H1 (cell line): ENCODE results near the gene LRCH1. TPM values are rescaled to one million over a fixed set of nuclear protein-coding genes. Genes with fewer than 3 reads are reported as not detected.

Experiments used
- CTCF ChIA-PET: fragments of 300-600 bp; sonication (Branson Sonifier 250); formaldehyde crosslinking; loops from one replicate; lab custom pipeline; 2021; ENCODE audit not compliant: partially characterized antibody; lab: Charles Lee
- POLR2A ChIA-PET: fragments of 300-600 bp; sonication (Branson Sonifier 250); formaldehyde crosslinking; loops from one replicate; lab custom pipeline; 2021; ENCODE audit warnings: inconsistent platforms; ENCODE audit not compliant: partially characterized antibody; lab: Charles Lee
- DNase-seq, 2 experiments: peaks; one replicate each; pipeline versions ENCODE4 v3.0.0 to v3.0.0-alpha.2; 2010 to 2022; ENCODE audit warnings: low spot score in 2 of 2, low read depth in 1 of 2, mixed read lengths in 1 of 2
- FAIRE-seq: peaks from 2 replicates; lab custom pipeline; 2011; peaks lifted over from hg19 to GRCh38; lab: Jason Lieb, UNC
- H2AFZ ChIP-seq: 2 replicates; pipeline ENCODE4 v1.8.1; 2012; ENCODE audit warnings: low read length, inconsistent platforms
- H2AK5ac ChIP-seq: 2 replicates; pipeline ENCODE4 v1.6.1; 2013; ENCODE audit warnings: low read depth, low read length
- H2BK120ac ChIP-seq: replicated peaks from 2 replicates; pipeline ENCODE3; 2013; ENCODE audit warnings: low read depth, low read length, inconsistent platforms
- H2BK12ac ChIP-seq: 2 replicates; pipeline ENCODE4 v1.6.1; 2013; ENCODE audit warnings: low read depth, low read length
- H2BK15ac ChIP-seq: 2 replicates; pipeline ENCODE4 v1.6.1; 2013; ENCODE audit warnings: low read length
- H2BK20ac ChIP-seq: 2 replicates; pipeline ENCODE4 v1.6.1; 2013; ENCODE audit warnings: low read length
- H2BK5ac ChIP-seq: 2 replicates; pipeline ENCODE4 v1.6.1; 2013; ENCODE audit warnings: low read depth, low read length
- H3K14ac ChIP-seq: 2 replicates; pipeline ENCODE4 v1.6.1; 2013; ENCODE audit warnings: inconsistent platforms; ENCODE audit not compliant: insufficient read length
- H3K18ac ChIP-seq: 2 replicates; pipeline ENCODE4 v1.6.1; 2013; ENCODE audit warnings: low read length; ENCODE audit errors: extremely low read depth
- H3K23ac ChIP-seq: 2 replicates; pipeline ENCODE4 v1.6.1; 2013; ENCODE audit warnings: inconsistent platforms; ENCODE audit not compliant: insufficient read length
- H3K23me2 ChIP-seq: 2 replicates; pipeline ENCODE4 v1.6.1; 2013; ENCODE audit warnings: low read depth, low read length
- H3K27ac ChIP-seq: 2 replicates; pipeline ENCODE4 v1.6.1; 2011; ENCODE audit warnings: low read depth, low read length, inconsistent platforms
- H3K27me3 ChIP-seq, 4 experiments: replicated peaks in 1 of 4; 1 replicate in 1 of 4; 2 replicates in 3 of 4; pipeline versions ENCODE4 v1.6.1 to v1.8.1; 2011 to 2013; ENCODE audit warnings: low read length in 3 of 4, mild to moderate bottlenecking in 3 of 4, inconsistent platforms in 2 of 4, mixed read lengths in 2 of 4, moderate library complexity in 1 of 4; ENCODE audit not compliant: control insufficient read depth in 3 of 4, insufficient read depth in 3 of 4; ENCODE audit errors: extremely low read depth in 1 of 4
- H3K36me3 ChIP-seq, 4 experiments: 2 replicates each; pipeline versions ENCODE4 v1.6.1 to v1.8.1; 2011 to 2013; ENCODE audit warnings: mild to moderate bottlenecking in 4 of 4, low read length in 3 of 4, moderate library complexity in 2 of 4, control low read depth in 1 of 4, inconsistent platforms in 1 of 4; ENCODE audit not compliant: insufficient read depth in 4 of 4, control insufficient read depth in 2 of 4
- H3K4ac ChIP-seq: replicated peaks from 2 replicates; pipeline ENCODE3; 2013; ENCODE audit warnings: low read length, low read depth, mixed read lengths, inconsistent platforms; ENCODE audit not compliant: insufficient read length
- H3K4me1 ChIP-seq, 4 experiments: replicated peaks in 1 of 4; 1 replicate in 1 of 4; 2 replicates in 3 of 4; pipeline versions ENCODE4 v1.6.1 to v1.8.1; 2011 to 2013; ENCODE audit warnings: low read length in 3 of 4, inconsistent platforms in 2 of 4, mixed read lengths in 1 of 4; ENCODE audit not compliant: insufficient read depth in 4 of 4, control insufficient read depth in 3 of 4
- H3K4me2 ChIP-seq, 2 experiments: 2 replicates each; pipeline versions ENCODE4 v1.6.1 to v1.8.1; 2011 to 2013; ENCODE audit warnings: low read depth in 2 of 2, low read length in 2 of 2, control low read depth in 1 of 2, inconsistent platforms in 1 of 2, mild to moderate bottlenecking in 1 of 2; ENCODE audit not compliant: insufficient read depth in 1 of 2
- H3K4me3 ChIP-seq, 4 experiments: fragments of 200-600, 300-600 bp in 1 of 4; sonication (generic), shearing (Covaris generic), sonication (Bioruptor Twin) in 1 of 4; 2 replicates each; pipeline versions ENCODE4 v1.5.1 to v1.8.1; 2011 to 2016; ENCODE audit warnings: low read length in 4 of 4, low read depth in 3 of 4, control low read depth in 2 of 4, inconsistent platforms in 2 of 4, mild to moderate bottlenecking in 2 of 4, mixed read lengths in 1 of 4, moderate library complexity in 1 of 4; ENCODE audit not compliant: insufficient read depth in 2 of 4; ENCODE audit errors: extremely low read depth in 1 of 4
- H3K56ac ChIP-seq: replicated peaks from 2 replicates; pipeline ENCODE3; 2013; ENCODE audit warnings: low read depth, mild to moderate bottlenecking, mixed read lengths, low read length, inconsistent platforms; ENCODE audit not compliant: insufficient read length
- H3K79me1 ChIP-seq: 2 replicates; pipeline ENCODE4 v1.6.1; 2013; ENCODE audit warnings: low read depth, low read length, control low read depth
- H3K79me2 ChIP-seq, 2 experiments: 2 replicates each; pipeline versions ENCODE4 v1.6.1 to v1.8.1; 2012 to 2013; ENCODE audit warnings: low read length in 2 of 2, mild to moderate bottlenecking in 2 of 2, inconsistent platforms in 1 of 2; ENCODE audit not compliant: insufficient read depth in 2 of 2, control insufficient read depth in 1 of 2
- H3K9ac ChIP-seq, 4 experiments: replicated peaks in 1 of 4; 1 replicate in 1 of 4; 2 replicates in 3 of 4; pipeline versions ENCODE4 v1.6.1 to v1.8.1; 2011 to 2013; ENCODE audit warnings: low read depth in 3 of 4, low read length in 3 of 4, control low read depth in 2 of 4, mild to moderate bottlenecking in 2 of 4, moderate library complexity in 2 of 4, inconsistent platforms in 1 of 4; ENCODE audit errors: extremely low read depth in 1 of 4
- H3K9me3 ChIP-seq, 2 experiments: 2 replicates each; pipeline versions ENCODE4 v1.6.1 to v1.8.1; 2012 to 2013; ENCODE audit warnings: mild to moderate bottlenecking in 2 of 2, moderate library complexity in 2 of 2, control low read depth in 1 of 2, inconsistent platforms in 1 of 2, low read depth in 1 of 2, low read length in 1 of 2, mixed read lengths in 1 of 2; ENCODE audit not compliant: insufficient read depth in 2 of 2
- H4K20me1 ChIP-seq, 2 experiments: replicated peaks in 1 of 2; 2 replicates each; pipeline versions ENCODE3 to v1.8.1; 2011 to 2013; ENCODE audit warnings: inconsistent platforms in 2 of 2, low read length in 2 of 2, mild to moderate bottlenecking in 1 of 2; ENCODE audit not compliant: insufficient read depth in 2 of 2, control insufficient read depth in 1 of 2
- H4K5ac ChIP-seq: 2 replicates; pipeline ENCODE4 v1.6.1; 2013; ENCODE audit warnings: low read length, low read depth, mixed read lengths, inconsistent platforms; ENCODE audit not compliant: insufficient read length
- H4K8ac ChIP-seq: 2 replicates; pipeline ENCODE4 v1.8.0; 2013; ENCODE audit warnings: mild to moderate bottlenecking, moderate library complexity, low read length, inconsistent platforms; ENCODE audit not compliant: insufficient read depth; ENCODE audit errors: extremely low read depth
- H4K91ac ChIP-seq: replicated peaks from 2 replicates; pipeline ENCODE3; 2013; ENCODE audit warnings: low read length, mixed read lengths, inconsistent platforms; ENCODE audit not compliant: insufficient read length
- ASH2L ChIP-seq: fragments of 200-600, 300-600 bp; sonication (generic); IDR thresholded peaks from one replicate; pipeline ENCODE4 v1.7.1; 2017; ENCODE audit warnings: low read length
- CBX8 ChIP-seq: fragments of 300-800, 300-1000 bp; sonication (generic); IDR thresholded peaks from 2 replicates; pipeline ENCODE4 v1.7.1; 2016; ENCODE audit warnings: low read depth, low read length, borderline replicate concordance
- CREB1 ChIP-seq: IDR thresholded peaks from 2 replicates; pipeline ENCODE4 v1.6.1; 2012; ENCODE audit warnings: inconsistent platforms
- HDAC6 ChIP-seq: IDR thresholded peaks from one replicate; pipeline ENCODE4 v1.7.1; 2012; ENCODE audit warnings: low read depth, mild to moderate bottlenecking, inconsistent platforms, low read length, moderate library complexity
- KDM1A ChIP-seq: fragments of 200-600, 300-600 bp; sonication (generic); IDR thresholded peaks from 2 replicates; pipeline ENCODE4 v1.7.1; 2016; ENCODE audit warnings: mild to moderate bottlenecking, low read length, borderline replicate concordance
- NRF1 ChIP-seq: IDR thresholded peaks from 2 replicates; pipeline ENCODE4 v1.6.1; 2011; ENCODE audit warnings: mild to moderate bottlenecking, low read depth, low read length, improper control_type of control experiment
- POLR2AphosphoS5 ChIP-seq: IDR thresholded peaks from 2 replicates; pipeline ENCODE4 v1.6.1; 2011; ENCODE audit warnings: low read depth, low read length
- RFX5 ChIP-seq: IDR thresholded peaks from 2 replicates; pipeline ENCODE4 v1.6.1; 2011; ENCODE audit warnings: low read depth, low read length, improper control_type of control experiment, borderline replicate concordance
- RNF2 ChIP-seq: fragments of 200-900, 300-1000 bp; sonication (generic); IDR thresholded peaks from 2 replicates; pipeline ENCODE4 v1.7.1; 2016; ENCODE audit warnings: borderline replicate concordance, low read depth, mild to moderate bottlenecking, antibody characterized with exemption, low read length; ENCODE audit not compliant: poor library complexity, severe bottlenecking; ENCODE audit errors: missing control alignments
- SIRT6 ChIP-seq: IDR thresholded peaks from one replicate; pipeline ENCODE4 v1.7.1; 2012; ENCODE audit warnings: low read length, inconsistent platforms
- TBP ChIP-seq: IDR thresholded peaks from 2 replicates; pipeline ENCODE4 v1.6.1; 2011; ENCODE audit warnings: low read depth, low read length, improper control_type of control experiment
- TEAD4 ChIP-seq: IDR thresholded peaks from 2 replicates; pipeline ENCODE4 v1.6.1; 2012; ENCODE audit warnings: low read depth, low read length, inconsistent platforms, mixed read lengths
- WGBS, 2 experiments: shearing (Covaris generic) in 1 of 2; methylation state at CpG; one replicate each; pipeline versions ENCODE4 v1.1.6 to v1.1.7; 2013 to 2015; ENCODE audit warnings: low lambda C conversion rate in 2 of 2, mixed read lengths in 2 of 2, inconsistent platforms in 1 of 2, low coverage in 1 of 2, missing lambda C conversion rate in 1 of 2; ENCODE audit not compliant: insufficient replicate concordance in 2 of 2, insufficient coverage in 1 of 2, insufficient read length in 1 of 2; ENCODE audit errors: extremely low coverage in 1 of 2, missing lambda C conversion rate in 1 of 2; 5-methylcytosine and 5-hydroxymethylcytosine counted together
- polyA plus RNA-seq, 7 experiments: library from polyadenylated mRNA; depleted of rRNA in 3 of 7; stranded (reverse) in 5 of 7; unstranded in 2 of 7; fragments of >200 nt in 5 of 7; fragments of 200-250 nt in 2 of 7; gene quantifications; 1 replicate in 5 of 7; 2 replicates in 1 of 7; 4 replicates in 1 of 7; pipeline versions ENCODE4 v1.2.1 to v1.2.3, GENCODE V29; 2011 to 2013; ENCODE audit warnings: missing spikeins in 2 of 7, mixed read lengths in 2 of 7
- total RNA-seq: library from RNA; stranded (reverse); fragmentation: NEBNext Ultra II Directional; extraction: Animal tissue kit (Norgen Biotek cat#: 25700); gene quantifications from 2 replicates; pipeline ENCODE4 v1.2.1, GENCODE V29; 2021

The LRCH1 gene
- total and polyA plus RNA-seq, 2 of the 8 experiments (the other 6 are each of a cell fraction or from before 2014, with no cell fraction given) = 3.0 to 10.1 TPM

GRCh38 chr13:46801858-46802257, 248.9 kb downstream of the LRCH1 start:
- Histone ChIP-seq H3K23me2 (peaks cover under 1% of the 10 kb centered on the region; the same call in 1 of the 2 replicates), H3K23ac (no peak overlapping the region), H2BK5ac (no peak overlapping the region), H3K18ac (no peak overlapping the region), H2BK20ac (no peak overlapping the region), H3K4ac (no peak overlapping the region), H4K91ac (no peak overlapping the region), H3K4me3 (no peak overlapping the region), H2AK5ac (no peak overlapping the region), H3K14ac (no peak overlapping the region), H3K79me2 (no peaks in the 10 kb centered on the region), H2BK12ac (no peak overlapping the region), H2BK15ac (no peak overlapping the region), H3K79me1 (no peaks in the 10 kb centered on the region), H4K8ac (no peak overlapping the region), H2BK120ac (no peak overlapping the region), H3K36me3 (no peaks in the 10 kb centered on the region), H3K27ac (no peak overlapping the region), H3K9me3 (no peaks in the 10 kb centered on the region), H2AFZ (0 out of 2 replicates have a peak overlapping the region, but pooled peaks have one; percentile 58), H3K4me2 (no peak overlapping the region), H3K4me1 (0 out of 7 replicates have a peak, but pooled peaks cover 0 to 3% (median under 1%) of the 10 kb centered on the region in 4 experiments), H3K27me3 (no peaks in the 10 kb centered on the region; a peak in 1 of 7 replicates), H4K20me1 (no peaks in the 10 kb centered on the region), H3K56ac (no peak overlapping the region), H3K9ac (no peak overlapping the region), H4K5ac (no peak overlapping the region)
- ChIA-PET CTCF (interaction anchor here (0.6 kb wide), 1 partner anchor 658 kb away, joined by 4 read pairs; no protein-coding TSS in a partner anchor), POLR2A (no interaction called here)
- 74% methylated on average over 1 of the region's 1 CpG; no CpG with 5 or more reads in 1 of the 2 experiments for WGBS, 2 experiments
- DNase-seq = no peak
- FAIRE-seq = no peak
- TF ChIP-seq RNF2 (no peak), TBP (no peak), RFX5 (no peak), SIRT6 (no peak), NRF1 (no peak), ASH2L (no peak), CREB1 (no peak), HDAC6 (no peak), TEAD4 (no peak), KDM1A (no peak), POLR2AphosphoS5 (no peak), CBX8 (no peak)
